Right lobe of liver (tissue), 4 donors: ENCODE measurements around the gene MLXIPL.

Experiments used
- CTCF ChIP-seq, 4 donors: fragments of 200-600 bp in 3 of 4; fragments of 450-650 bp in 1 of 4; IDR thresholded peaks; one replicate each; pipeline versions ENCODE4 v1.5.1 to v1.8.0; 2016 to 2022; ENCODE audit warnings: antibody characterized with exemption in 4 of 4, mild to moderate bottlenecking in 2 of 4
- POLR2A ChIP-seq: fragments of 450-650 bp; IDR thresholded peaks from one replicate; pipeline ENCODE4 v1.6.1; 2017; ENCODE audit warnings: antibody characterized with exemption, mild to moderate bottlenecking
- donor health status: DM: no; HTN: no; CAD: no.
- donor health status: DM: no; HTN: no; CAD: no.
- donor health status: DM: no; HTN: yes; CAD: no.

- TF ChIP-seq CTCF (IDR thresholded peaks at IDR 0.05) (no peak), POLR2A (no peak)
Measured at GRCh38 chr7:73635428-73636200, 11.3 kb upstream of the MLXIPL start.
